Esophagus muscularis mucosa (tissue), 4 donors: ENCODE data around the gene PSD4. TPM values are rescaled to one million over a fixed set of nuclear protein-coding genes. Genes with fewer than 3 reads are reported as not detected.
A peak's percentile ranks its signal among the peaks of the same experiment; 100 is the strongest.

ENCODE experiments used
- DNase-seq: peaks from one replicate; pipeline ENCODE4 v3.0.0-alpha.2; 2017; ENCODE audit errors: extremely low spot score
- H3K27ac ChIP-seq, 4 donors: fragments of 200-600 bp; sonication (generic); replicated peaks in 1 of 4; 1 replicate in 3 of 4; 2 replicates in 1 of 4; pipeline ENCODE4 v1.5.1; 2016 to 2019; ENCODE audit warnings: mild to moderate bottlenecking in 1 of 4
- H3K27me3 ChIP-seq, 4 donors: fragments of 200-600 bp; sonication (generic); one replicate each; pipeline versions ENCODE4 v1.5.1 to v1.6.0; 2016 to 2019
- H3K36me3 ChIP-seq, 4 donors: fragments of 200-600 bp; sonication (generic); one replicate each; pipeline ENCODE4 v1.5.1; 2016 to 2019
- H3K4me1 ChIP-seq, 4 donors: fragments of 200-600 bp; sonication (generic); one replicate each; pipeline ENCODE4 v1.5.1; 2016 to 2019
- H3K4me3 ChIP-seq, 4 donors: fragments of 200-600 bp; sonication (generic); 1 replicate in 2 of 4; 2 replicates in 2 of 4; pipeline ENCODE4 v1.5.1; 2016 to 2019; ENCODE audit warnings: mild to moderate bottlenecking in 4 of 4, moderate library complexity in 1 of 4
- H3K9me3 ChIP-seq, 4 donors: fragments of 200-600 bp; sonication (generic); 1 replicate in 3 of 4; 2 replicates in 1 of 4; pipeline ENCODE4 v1.5.1; 2016 to 2019
- CTCF ChIP-seq, 3 experiments: fragments of 200-600 bp in 2 of 3; fragments of 450-650 bp in 1 of 3; sonication (generic) in 2 of 3; IDR thresholded peaks; one replicate each; pipeline ENCODE4 v1.5.1; 2017 to 2019; ENCODE audit warnings: antibody characterized with exemption in 3 of 3, mild to moderate bottlenecking in 2 of 3, moderate library complexity in 1 of 3
- EP300 ChIP-seq: sonication (generic); formaldehyde crosslinking; IDR thresholded peaks from one replicate; pipeline ENCODE4 v1.6.1; 2017; ENCODE audit warnings: antibody characterized with exemption
- POLR2A ChIP-seq: fragments of 450-650 bp; IDR thresholded peaks from one replicate; pipeline ENCODE4 v1.6.1; 2017; ENCODE audit warnings: antibody characterized with exemption, moderate library complexity, mild to moderate bottlenecking, low read depth
- POLR2AphosphoS5 ChIP-seq, 2 donors: sonication (generic); formaldehyde crosslinking; IDR thresholded peaks; one replicate each; pipeline ENCODE4 v1.6.1; 2017; ENCODE audit warnings: antibody characterized with exemption in 2 of 2
- WGBS: methylation state at CpG from one replicate; pipeline ENCODE4 v1.1.5; 2018; 5-methylcytosine and 5-hydroxymethylcytosine counted together
- intact Hi-C: fragments of 100-400 bp; cut with DNase I; formaldehyde crosslinking; loops from one replicate; pipeline ENCODE4 v1.15.1; 2023
- total RNA-seq, 4 donors: library from RNA; depleted of rRNA; stranded (reverse); fragments of >200 nt; gene quantifications; one replicate each; pipeline versions ENCODE4 v1.1.0 to v1.2.1, GENCODE V29; 2016

PSD4 gene
- total RNA-seq, 4 donors from 2014 or later, result 3.1 to 4.6 (median 3.6) TPM

GRCh38 chr2:113155331-113155730 lies 18.4 kb upstream of the PSD4 start:
- peaks cover 0 to 11% (median 2%) of the 10 kb centered on the region in 4 donors for H3K4me1 ChIP-seq
- WGBS, result 92% methylated on average over 5 of the region's 5 CpGs
- H3K27me3 ChIP-seq, result peaks cover 0 to 42% (median 0%) of the 10 kb centered on the region in 4 donors
- no peak overlapping the region for H3K4me3 ChIP-seq
- no peak for DNase-seq
- no peak overlapping the region for H3K27ac ChIP-seq
- intact Hi-C loops, result no loop called here
- H3K9me3 ChIP-seq, result no peaks in the 10 kb centered on the region
- H3K36me3 ChIP-seq, result no peaks in the 10 kb centered on the region
- TF ChIP-seq POLR2AphosphoS5 (IDR thresholded peaks at IDR 0.05), result no peak
- TF ChIP-seq POLR2A, result no peak
- no peak for TF ChIP-seq CTCF (IDR thresholded peaks at IDR 0.05)

GRCh38 chr2:113156278-113157117 lies 17.3 kb upstream of the PSD4 start:
- TF ChIP-seq EP300 (no peak), POLR2AphosphoS5 (IDR thresholded peaks at IDR 0.05) (no peak)
- H3K27me3 ChIP-seq, result peaks cover 0 to 42% (median 0%) of the 10 kb centered on the region in 4 donors
- no peak overlapping the region for H3K27ac ChIP-seq
- no peak for DNase-seq
- H3K9me3 ChIP-seq, result no peaks in the 10 kb centered on the region
- 71% methylated on average over 8 of the region's 10 CpGs for WGBS
- peak overlapping the region in 3 of 4 donors; percentile 15 to 52 (median 29) for H3K4me3 ChIP-seq
- no peaks in the 10 kb centered on the region for H3K36me3 ChIP-seq
- peaks cover 0 to 11% (median 2%) of the 10 kb centered on the region in 4 donors for H3K4me1 ChIP-seq
- intact Hi-C loops, result no loop called here

GRCh38 chr2:113157118-113157896 lies 16.5 kb upstream of the PSD4 start:
- TF ChIP-seq CTCF (IDR thresholded peaks at IDR 0.05), result no peak
- no peak for TF ChIP-seq POLR2AphosphoS5 (IDR thresholded peaks at IDR 0.05)
- no peak for TF ChIP-seq POLR2A
- no peak for TF ChIP-seq EP300
- DNase-seq, result no peak
- intact Hi-C loops, result no loop called here
- peaks cover 0 to 11% (median 2%) of the 10 kb centered on the region in 4 donors for H3K4me1 ChIP-seq
- no peaks in the 10 kb centered on the region for H3K36me3 ChIP-seq
- WGBS, result 3% methylated on average over 13 of the region's 92 CpGs
- no peaks in the 10 kb centered on the region for H3K9me3 ChIP-seq
- H3K27me3 ChIP-seq, result peaks cover 0 to 42% (median 0%) of the 10 kb centered on the region in 4 donors
- peak overlapping the region; percentile 15 to 52 (median 32) for H3K4me3 ChIP-seq
- H3K27ac ChIP-seq, result no peak overlapping the region

- TF ChIP-seq POLR2AphosphoS5 (IDR thresholded peaks at IDR 0.05) (no peak), EP300 (no peak), POLR2A (no peak), CTCF (IDR thresholded peaks at IDR 0.05) (no peak)
- 66% methylated on average over 8 of the region's 10 CpGs for WGBS
- Histone ChIP-seq H3K4me3 (peak overlapping the region in 3 of 4 donors; percentile 29 to 52 (median 34)), H3K27me3 (peaks cover 0 to 42% (median 0%) of the 10 kb centered on the region in 4 donors), H3K9me3 (no peaks in the 10 kb centered on the region), H3K36me3 (no peaks in the 10 kb centered on the region), H3K4me1 (peaks cover 0 to 11% (median 2%) of the 10 kb centered on the region in 4 donors), H3K27ac (no peak overlapping the region)
- intact Hi-C loops, result no loop called here
- no peak for DNase-seq
These were observed 15.6 kb upstream of the PSD4 start for GRCh38 chr2:113157897-113158753.
